SHP77 (cell line): ENCODE results near the gene OBSCN.
"Not testable (repeated sequence)": the region's sequence is repeated elsewhere in the genome, so short reads cannot be mapped to it uniquely, and the experiment has no call there.

Source experiments
- DNase-seq, 2 experiments: peaks; one replicate each; lab custom pipeline; 2025; lab: John Stamatoyannopoulos, UW

The OBSCN gene

DNA sequence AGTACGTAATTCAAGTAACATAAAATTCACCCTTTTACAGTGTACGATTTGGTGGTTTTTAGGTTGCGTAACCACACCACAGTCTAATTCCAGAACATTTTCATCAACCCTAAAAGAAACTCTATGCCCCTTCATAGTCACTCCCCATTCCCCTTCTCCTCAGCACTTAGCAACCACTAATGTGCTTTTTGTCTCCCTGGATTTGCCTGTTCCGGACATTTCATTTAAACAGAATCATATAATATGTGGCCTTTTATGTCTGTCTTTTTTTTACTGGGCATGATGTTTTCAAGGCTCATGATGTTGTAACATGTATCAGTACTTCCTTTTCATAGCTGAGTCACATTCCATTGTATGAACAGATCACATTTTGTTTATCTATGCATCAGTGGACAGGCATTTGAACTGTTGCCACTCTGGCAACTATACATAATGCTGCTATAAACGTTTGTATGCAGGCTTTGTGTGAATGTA, 20.8 kb downstream of the OBSCN start:
- no peak for DNase-seq

DNA sequence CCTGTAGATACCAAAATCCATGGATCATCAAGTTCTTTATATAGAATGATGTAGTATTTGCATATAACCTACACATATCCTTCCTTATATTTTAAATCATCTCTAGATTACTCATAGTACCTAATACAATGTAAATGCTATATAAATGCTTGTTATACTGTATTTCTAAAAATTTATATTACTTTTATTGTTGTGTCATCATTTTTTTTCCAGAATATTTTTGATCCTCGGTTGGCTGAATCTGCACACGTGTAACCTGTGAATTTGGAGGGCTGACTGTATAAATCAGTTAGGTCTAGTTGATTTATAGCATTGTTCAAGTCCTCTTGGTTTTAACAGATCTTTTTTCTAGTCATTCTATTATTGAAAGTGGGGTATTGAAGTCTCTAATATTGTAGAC, 23.3 kb downstream of the OBSCN start:
- no peak for DNase-seq

DNA sequence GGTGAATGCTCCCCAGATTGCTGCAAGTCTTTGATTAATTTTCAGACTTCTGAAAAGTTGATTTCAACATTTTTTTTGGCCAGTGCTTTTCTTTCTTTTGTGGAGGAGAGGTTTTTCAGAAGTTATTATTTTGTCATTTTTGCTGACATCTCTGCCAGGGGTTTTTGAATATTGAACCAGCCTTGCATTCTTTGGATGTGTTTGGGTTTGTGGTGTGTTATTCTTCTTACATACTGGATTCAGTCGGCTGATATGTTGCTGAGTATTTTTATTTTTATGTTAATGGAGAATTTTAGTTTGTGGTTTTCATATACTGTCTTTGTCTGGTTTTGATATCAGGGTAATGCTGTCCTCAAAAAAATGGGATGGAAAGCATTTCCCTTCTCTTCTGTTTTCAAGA, 25.3 kb downstream of the OBSCN start:
- no peak for DNase-seq

DNA sequence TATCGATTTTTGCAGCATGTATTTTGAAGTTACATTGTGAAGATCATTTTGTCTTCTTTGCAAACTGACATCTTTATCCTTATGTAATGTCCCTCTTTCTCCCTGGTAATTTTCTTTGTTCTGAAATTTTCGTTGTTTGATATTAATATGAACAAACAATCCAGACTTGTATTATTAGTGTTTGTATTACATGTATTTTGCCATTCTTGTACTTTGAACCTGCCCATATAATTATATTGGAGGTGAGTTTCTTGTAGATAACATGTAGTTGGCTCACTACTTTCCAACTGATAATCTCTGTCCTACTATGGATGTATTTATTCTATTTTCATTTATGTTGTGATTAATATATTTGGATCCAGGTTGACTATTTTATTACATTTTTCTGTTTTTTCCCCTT, 27.1 kb downstream of the OBSCN start:
- DNase-seq, result no peak

DNA sequence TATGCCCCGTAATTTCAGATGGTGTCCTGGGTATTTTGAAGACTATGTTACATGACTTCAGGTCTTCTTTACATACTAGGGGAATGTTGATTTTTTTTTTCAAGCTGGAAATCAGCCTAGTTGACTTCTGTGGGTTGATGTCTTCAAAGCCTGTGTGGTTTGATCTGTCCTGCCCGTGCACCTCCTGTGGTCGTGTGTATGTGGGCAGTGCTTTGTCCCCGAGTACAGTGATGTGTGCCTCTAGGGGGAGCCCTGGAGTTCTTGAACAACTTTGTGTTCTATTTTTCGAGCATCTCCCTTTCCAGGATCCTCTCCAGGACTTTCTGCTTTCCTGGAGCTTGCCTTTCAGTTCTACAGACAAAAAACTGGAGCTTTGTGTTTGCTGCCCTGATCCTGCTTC, 28.9 kb downstream of the OBSCN start:
- DNase-seq, result peak; percentile 28 to 46

DNA sequence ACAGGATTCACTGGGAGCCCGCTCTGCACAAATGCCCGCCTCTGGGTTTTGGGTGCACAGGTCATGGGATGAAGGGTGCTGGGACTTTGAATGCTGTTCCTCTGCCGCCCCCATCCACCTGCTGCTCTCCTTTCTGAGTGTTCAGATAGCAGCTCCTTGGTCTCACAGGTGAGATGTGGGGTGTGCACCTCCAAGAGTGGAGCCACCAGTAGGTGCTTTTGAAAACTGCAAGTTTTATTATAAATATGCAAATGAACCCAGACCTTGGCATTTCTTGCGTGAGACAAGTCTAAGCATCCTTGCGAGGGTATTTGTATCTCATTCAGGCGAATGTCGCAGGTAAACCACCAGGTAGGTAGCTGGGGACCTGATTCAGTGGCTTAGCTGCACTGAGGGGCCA, 30.2 kb downstream of the OBSCN start:
- no peak for DNase-seq

DNA sequence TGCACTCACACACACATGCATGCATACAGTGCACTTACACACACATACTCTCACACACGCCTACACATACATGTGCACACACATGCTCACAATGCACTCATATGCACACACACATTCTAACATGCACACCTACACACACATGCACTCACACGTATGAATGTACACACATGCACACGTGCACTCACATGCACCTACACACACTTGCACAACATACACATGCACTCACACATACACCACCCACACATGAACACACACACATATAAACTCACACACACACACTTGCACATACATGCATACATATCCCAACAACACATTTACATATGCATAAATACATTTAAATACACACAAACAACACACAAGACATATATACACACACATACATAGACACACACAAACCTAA, 30.6 kb downstream of the OBSCN start:
- no peak for DNase-seq

DNA sequence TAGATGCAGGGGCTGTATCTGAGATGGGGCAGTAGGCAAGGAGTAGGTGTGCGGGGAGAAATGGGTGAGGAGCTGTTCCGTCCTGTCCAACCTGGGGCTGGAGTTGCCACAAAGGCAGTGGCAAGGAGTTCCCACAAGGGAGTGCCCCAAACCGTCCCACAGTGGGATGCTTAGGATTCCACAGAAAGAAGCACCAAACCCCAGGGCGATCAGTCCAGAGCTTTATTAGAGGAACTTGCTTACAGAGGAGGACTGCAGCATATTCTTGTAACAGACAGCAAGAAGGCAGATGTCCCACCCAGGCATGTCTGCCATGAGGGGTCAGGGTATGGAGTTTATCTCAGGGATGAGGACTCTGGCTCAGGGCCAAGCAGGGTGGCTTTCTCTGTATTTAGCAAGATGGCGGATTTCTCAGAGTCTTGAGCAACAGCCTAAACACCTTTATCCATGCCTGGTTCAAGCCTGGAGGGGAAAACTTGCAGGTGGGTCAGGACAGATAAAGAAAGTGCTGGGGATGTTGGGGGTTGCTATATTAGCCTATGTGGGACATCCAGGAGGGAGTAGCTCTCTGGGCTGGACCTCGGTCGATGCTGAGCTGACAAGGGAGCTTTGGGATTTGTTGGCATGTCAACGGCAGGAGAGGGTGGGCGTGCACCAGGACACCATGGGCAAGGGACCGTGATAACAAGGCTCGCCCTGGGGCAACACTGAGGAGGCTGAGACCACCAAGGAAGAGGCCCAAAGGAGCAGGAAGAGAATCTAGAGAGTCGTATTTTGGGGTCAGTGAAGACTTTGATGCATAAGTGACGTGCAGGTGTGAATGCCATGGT, 32.8 kb downstream of the OBSCN start:
- DNase-seq, result no peak

DNA sequence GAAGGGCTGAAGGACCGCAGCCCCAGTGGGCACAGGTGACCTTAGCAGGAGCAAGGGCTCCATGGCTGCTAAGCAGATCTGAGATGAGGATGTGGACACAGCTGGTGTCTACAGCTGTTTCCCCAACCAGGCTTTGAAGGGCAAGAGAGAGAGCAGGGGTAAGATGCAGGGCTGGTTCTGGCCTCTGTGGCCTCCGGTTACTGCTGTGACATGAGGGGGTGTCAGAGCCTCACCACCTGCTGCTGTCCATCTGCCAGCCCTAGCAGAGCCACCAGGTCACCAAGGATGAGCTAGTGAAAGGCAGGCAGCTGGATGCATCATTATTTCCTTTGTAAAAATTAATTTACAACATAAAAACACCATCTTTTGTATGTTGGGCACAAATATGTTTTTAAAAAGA, 33.4 kb downstream of the OBSCN start:
- no peak for DNase-seq

DNA sequence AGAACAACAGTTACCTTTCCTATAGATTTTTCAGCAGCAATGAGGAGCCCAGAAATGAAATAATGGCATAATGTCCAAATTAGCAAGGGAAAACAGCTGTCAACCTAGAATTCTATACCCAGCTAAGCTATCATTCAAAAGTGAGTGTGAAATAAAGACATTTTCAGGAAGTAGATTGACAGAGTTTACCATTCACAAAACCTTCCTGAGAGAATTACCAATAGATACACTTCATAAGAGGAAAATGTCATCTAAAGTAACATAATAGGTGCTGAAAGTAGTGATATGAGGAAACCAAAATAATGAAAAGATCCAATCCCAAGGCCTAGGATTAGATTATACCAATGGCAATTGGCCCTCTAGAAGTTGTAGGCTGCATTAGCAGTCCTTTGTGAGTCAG, 34.6 kb downstream of the OBSCN start:
- no peak for DNase-seq

DNA sequence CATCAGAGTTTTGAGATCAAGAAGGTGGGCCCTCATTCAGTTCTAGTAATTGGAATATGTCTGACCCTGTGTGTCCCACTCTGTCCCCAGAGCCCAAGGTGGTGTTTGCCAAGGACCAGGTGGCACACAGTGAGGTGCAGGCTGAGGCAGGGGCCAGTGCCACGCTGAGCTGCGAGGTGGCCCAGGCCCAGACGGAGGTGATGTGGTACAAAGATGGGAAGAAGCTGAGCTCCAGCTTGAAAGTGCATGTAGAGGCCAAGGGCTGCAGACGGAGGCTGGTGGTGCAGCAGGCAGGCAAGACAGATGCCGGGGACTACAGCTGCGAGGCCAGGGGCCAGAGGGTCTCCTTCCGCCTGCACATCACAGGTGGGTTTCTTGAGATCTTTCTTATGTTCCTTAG, 35.2 kb downstream of the OBSCN start:
- DNase-seq, result no peak

DNA sequence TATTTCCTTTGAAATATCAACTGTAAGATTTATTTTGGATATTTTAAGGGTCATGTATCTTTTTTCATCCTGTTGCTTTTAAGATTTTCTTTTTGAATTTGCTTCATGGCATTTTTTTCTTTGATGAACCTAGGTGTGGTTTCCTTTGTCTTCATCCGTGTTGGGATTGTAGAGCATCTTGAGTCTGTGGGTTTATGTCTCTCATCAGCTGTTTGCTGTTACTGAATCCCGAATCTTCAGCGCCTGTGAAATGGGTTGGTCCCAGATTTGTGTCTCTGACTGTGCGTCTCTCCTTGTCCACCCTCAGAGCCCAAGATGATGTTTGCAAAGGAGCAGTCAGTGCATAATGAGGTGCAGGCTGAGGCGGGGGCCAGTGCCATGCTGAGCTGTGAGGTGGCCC, 36.1 kb downstream of the OBSCN start:
- DNase-seq, result not testable (repeated sequence)

DNA sequence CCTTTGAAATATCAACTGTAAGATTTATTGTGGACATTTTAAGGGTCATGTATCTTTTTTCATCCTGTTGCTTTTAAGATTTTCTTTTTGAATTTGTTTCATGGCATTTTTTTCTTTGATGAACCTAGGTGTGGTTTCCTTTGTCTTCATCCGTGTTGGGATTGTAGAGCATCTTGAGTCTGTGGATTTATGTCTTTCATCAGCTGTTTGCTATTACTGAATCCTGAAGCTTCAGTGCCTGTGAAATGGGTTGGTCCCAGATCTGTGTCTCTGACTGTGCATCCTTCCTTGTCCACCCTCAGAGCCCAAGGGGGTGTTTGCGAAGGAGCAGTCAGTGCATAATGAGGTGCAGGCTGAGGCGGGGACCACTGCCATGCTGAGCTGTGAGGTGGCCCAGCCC, 37.3 kb downstream of the OBSCN start:
- DNase-seq, result no peak

DNA sequence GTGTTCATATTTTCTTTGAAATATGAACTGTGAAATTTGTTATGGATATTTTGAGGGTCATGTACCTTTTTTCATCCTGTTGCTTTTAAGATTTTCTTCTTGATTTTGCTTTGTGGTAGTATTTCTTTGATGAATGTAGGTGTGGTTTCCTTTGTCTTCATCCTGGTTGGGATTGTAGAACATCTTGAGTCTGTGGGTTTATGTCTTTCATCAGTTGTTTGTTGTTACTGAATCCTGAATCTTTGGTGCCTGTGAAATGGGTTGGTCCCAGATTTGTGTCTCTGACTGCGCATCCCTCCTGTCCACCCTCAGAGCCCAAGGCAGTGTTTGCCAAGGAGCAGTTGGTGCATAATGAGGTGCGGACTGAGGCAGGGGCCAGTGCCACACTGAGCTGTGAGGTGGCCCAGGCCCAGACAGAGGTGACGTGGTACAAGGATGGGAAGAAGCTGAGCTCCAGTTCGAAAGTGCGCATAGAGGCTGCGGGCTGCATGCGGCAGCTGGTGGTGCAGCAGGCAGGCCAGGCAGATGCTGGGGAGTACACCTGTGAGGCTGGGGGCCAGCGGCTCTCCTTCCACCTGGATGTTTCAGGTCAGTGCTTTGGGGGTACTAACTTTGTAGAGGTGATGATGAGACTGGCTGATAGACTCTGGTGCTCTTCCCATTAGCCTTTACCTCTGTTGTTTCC, 38.5 kb downstream of the OBSCN start:
- no peak for DNase-seq

DNA sequence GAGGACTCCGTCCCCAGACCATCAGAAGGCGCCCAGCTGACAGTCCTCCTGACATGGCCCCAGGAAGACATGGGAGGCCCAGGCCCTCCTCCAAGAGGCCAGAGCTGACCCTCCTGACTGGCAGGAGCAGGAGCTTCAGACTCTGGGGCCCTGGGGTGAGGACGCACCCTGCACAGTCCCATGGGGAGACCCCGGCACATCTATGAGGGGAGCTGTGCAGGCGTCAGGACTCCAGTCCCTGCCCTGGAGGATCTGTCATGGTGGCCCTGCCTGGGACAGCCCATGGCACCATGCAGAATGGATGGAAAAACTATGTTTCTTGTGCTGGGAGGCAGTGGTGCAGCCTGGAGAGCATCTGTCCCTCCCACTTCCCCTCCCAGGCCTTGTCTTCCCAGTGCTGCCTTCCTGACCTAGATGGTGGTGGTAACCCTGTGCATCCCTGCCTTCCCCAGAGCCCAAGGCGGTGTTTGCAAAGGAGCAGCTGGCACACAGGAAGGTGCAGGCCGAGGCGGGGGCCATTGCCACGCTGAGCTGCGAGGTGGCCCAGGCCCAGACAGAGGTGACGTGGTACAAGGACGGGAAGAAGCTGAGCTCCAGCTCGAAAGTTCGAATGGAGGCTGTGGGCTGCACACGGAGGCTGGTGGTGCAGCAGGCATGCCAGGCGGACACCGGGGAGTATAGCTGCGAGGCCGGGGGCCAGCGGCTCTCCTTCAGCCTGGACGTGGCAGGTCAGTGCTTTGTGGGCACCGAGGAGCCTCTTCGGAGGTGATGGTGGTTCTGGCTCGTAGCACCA, 41.9 kb downstream of the OBSCN start:
- DNase-seq, result no peak

DNA sequence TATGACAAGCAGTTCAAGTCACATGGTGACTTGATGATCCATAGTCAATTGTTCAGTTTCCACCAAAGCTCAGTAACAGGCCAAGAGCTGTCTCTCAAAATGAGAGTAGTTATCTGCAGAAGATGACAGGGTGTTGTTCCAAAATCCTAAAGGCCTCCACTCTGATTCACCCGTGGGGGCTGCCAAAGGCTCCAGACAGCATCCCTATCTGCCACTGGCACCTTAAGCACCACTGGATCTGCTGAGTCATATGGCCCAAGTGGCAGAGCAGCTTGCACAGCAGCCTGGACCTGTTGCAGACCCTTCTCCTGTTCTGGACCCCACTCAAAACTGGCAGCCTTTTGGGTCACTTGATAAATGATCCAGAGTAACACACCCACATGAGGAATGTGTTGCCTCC, 44.6 kb downstream of the OBSCN start:
- not testable (repeated sequence) for DNase-seq

DNA sequence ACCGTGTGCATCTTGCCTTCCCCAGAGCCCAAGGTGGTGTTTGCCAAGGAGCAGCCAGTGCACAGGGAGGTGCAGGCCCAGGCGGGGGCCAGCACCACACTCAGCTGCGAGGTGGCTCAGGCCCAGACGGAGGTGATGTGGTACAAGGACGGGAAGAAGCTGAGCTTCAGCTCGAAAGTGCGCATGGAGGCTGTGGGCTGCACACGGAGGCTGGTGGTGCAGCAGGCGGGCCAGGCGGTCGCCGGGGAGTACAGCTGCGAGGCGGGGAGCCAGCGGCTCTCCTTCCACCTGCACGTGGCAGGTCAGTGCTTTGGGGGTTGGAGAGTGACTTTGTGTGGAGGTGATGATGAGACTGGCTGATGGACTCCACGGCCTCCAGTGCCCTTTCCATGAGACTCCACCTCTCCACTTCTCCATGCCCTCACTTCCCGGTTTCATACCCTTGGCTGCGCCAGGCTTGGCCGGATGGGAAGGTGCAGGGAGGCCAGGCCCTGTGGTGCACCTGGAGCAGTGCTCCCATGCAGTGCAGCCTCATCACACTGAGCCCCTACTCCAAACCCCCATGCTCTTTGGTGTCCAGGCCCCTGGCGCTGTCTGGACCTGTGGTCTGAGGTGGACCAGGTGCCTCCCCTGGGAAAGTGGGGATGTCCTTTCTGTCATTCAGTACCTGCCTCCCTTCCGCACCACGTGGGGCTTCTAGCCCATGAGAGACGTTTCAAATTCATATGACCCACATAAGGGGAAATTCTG, 49.0 kb downstream of the OBSCN start:
- DNase-seq, result no peak

DNA sequence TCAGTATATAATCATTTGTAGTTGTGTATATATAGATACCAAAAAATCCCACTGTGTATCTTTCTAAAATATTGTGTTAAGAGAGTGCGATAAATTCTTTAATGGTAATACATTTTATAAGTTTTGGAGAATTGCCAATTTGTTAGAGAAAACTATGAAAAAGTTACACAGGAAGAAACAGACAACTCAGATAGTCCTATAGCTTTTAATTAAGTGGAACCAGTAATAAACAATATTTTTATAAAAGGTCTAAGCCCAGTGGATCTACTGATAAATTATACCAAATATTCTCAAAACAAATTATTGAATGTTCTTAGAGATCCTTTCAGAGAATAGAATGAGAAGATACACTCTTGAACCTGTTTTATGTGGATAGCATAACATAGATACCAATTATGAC, 50.6 kb downstream of the OBSCN start:
- DNase-seq, result no peak

DNA sequence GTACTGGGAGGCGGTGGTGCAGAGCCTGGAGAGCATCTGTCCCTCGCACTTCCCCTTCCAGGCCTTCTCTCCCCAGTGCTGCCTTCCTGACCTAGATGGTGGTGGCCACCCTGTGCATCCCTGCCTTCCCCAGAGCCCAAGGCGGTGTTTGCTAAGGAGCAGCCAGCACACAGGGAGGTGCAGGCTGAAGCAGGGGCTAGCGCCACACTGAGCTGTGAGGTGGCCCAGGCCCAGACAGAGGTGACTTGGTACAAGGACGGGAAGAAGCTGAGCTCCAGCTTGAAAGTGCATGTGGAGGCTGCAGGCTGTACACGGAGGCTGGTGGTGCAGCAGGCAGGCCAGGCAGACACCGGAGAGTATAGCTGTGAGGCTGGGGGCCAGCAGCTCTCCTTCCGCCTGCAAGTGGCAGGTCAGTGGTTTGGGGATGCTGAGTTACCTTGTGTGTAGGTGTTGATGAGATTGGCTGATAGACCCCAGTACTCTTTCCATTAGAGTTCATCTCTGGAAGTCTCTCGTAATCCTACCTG, 51.6 kb downstream of the OBSCN start:
- DNase-seq, result no peak

DNA sequence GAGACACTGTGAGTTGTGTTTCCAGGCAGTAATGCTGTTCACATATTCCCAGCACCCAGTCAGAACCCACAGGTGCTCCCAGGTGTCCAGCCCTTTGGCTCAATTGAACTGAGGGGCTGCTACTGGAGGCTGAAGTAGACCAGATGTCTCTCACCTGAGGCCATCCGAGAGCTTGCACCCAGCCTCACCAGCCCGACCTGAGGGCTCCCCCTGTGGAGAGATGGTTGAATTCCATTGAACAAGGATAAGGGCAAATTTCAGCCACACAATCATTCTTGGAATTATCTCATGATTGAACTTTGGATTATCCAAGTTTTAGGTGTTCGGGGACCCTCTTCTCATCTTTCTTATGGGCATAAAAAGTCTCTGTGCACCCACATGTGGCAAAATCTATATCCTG, 52.1 kb downstream of the OBSCN start:
- no peak for DNase-seq

DNA sequence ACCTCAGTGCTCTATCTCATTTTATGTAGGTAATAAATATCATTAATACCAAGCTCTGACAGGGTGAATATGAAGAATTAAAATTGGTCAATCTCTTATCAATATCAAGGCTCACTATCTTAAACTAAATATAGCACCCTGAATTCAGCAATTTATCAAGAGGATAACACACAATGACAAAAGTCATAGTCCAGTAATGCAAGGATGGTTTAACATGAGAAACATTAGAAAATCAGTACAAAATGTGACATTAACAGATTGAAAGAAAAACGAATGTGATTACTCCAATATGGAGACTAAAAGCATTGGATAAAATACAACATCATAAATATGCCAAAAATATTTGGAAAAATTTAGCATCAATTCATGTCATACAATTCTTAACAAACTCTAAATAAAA, 53.9 kb downstream of the OBSCN start:
- DNase-seq, result no peak

DNA sequence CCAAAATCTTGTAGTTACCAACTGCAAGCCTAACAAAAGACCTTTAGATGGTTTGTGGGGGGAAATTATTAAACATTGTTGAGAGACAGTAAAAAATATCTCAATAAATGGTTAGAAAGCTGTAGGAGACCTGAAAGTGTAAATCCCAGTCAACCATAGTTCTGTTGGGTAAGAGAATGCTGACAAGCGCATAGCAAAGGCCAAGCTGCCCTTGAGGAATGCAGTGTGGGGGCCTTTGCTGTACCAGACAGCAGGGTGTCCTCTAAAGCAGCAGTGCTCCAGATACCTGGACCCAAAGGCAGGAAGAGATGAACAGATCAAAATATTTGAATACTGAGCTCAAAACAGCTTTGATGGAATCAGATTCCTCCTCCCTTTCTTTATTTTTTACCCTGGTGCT, 54.6 kb downstream of the OBSCN start:
- no peak for DNase-seq
